CD4-positive, alpha-beta T cell treated with Interleukin-21 for 1 hour (primary cell): ENCODE measurements around the gene ASIP.

Source experiments
- DNase-seq: peaks from one replicate; pipeline ENCODE4 v3.0.0-alpha.2; 2020

ASIP gene

DNA sequence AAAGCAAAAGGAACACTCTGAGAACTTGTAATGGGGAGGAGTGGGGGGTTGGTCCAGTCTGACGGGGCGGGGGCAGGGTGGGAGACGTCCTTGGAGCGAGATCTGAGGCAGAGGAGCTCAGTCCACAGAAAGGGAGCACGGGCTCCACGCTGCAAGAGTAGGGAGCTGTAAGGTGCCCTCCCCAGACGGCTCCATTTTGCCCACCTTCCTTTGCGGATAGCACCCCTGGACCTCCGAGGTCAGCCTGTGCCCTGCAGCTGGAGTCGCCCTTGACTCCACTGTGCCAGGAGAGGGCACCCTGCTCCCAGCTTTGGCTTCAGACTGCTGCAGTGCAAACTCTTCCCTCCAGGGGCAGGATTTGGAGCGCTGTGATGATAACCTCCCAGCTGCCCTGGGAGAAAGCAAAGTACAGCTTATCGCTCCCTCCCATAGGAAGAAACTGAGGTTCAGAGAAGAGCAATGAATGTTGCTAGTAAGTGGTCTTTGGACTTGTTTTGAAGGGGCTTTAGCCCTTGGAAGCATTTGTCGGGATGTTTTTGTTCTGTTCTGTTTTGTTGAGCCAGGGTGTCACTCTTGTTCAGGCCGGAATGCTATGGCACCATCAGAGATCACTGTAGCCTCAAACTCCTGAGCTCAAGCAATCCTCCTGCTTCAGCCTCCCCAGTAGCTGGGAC lies 71.5 kb downstream of the ASIP start:
- DNase-seq: peak; percentile 90

GRCh38 chr20:34315236-34315635 lies 74.0 kb downstream of the ASIP start:
- DNase-seq: no peak

GRCh38 chr20:34316196-34316814 lies 75.1 kb downstream of the ASIP start:
- DNase-seq: no peak
